SU-DHL-6 (cell line): Measurements from ENCODE around the gene OR7A17.

Experiments used
- CTCF ChIP-seq: fragments of 200-600 bp; sonication (generic); IDR thresholded peaks from one replicate; pipeline ENCODE4 v1.5.1; 2017; ENCODE audit warnings: antibody characterized with exemption, mild to moderate bottlenecking, low read length, moderate library complexity; ENCODE audit not compliant: insufficient read depth, poor library complexity, severe bottlenecking
- EZH2phosphoT487 ChIP-seq: fragments of 200-600 bp; sonication (generic), shearing (Covaris generic); conservative IDR thresholded peaks from 2 replicates; pipeline ENCODE4 v1.6.1; 2018; ENCODE audit warnings: mild to moderate bottlenecking, antibody characterized with exemption, low read length, moderate library complexity, mixed read lengths

- no peak for TF ChIP-seq CTCF
- no peak for TF ChIP-seq EZH2phosphoT487
These were observed 47.6 kb upstream of the OR7A17 start for GRCh38 chr19:14933506-14933905.
